Measurements from ENCODE around the gene BRD1.

The BRD1 gene

DNA sequence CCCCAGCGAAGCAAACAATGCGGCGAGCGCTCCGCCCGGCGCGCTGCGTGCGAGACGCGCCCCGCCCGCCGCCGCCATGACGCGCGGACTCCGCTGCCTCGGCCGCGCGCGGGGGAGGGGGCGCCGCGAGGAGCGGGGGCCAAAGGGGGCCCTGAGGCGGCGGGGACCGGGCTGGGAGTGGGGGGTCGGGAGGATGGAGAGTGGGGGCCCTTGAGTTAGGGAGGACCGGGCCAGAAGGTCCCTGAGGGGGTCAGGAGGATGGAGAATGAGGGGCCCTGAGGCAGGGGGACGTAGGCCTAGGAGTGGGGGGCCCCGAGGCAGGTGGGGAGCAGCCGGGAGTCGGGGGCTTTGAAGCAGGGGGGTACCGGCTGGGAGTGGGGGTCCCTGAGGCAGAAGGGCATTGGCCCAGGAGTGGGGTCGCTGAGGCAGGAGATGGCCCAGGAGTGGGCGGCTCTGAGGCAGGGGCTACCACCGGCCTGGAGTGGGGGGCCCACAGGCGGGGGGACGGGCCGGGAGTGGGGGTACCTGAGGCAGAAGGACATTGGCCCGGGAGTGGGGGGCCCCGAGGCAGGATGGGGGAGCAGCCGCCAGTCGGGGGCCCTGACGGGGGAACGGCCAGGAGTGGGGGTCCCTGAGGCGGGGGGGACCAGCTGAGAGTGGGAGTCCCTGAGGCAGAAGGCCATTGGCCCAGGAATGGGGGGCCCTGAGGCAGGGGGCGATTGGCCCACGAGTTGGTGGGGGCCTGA lies at the start of gene BRD1:
BRD1 (minus strand) TSS at position 21 of the 746 bp plus-strand sequence. CDS start 3,556 bp downstream, outside the sequence.
- DNase-seq: no peak

DNA sequence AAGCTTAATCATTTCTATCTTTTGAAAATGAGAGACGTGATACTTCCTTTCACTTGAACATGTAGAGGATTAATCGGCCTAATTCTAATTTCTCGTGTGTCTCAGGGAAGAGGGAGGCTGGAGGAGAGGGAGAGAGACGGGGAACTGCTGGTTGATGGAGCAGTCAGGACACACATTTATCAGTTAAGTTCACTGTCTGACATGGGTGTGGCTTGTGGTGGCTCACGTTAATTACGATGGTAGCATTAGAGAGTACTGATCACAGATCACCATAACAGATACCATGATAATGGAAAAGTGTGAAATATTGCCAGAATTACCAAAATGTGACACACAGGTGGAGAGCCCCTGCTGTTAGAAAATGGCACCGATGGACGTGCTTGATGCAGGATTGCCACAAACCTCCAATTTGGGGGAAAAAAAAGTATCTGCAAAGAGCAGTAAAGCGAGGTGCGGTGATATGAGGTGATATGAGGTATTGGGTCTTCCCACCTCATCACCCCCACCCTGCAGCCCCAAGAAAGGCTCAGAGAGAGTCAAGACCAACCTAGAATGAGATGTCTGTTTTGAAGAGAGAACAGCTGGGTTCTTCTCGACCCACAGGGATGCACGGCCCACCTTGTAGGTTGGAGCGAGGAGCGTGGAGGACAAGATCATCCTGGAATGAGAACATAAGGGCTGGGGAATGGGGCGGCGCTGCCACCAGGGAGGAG lies 45.7 kb upstream of the BRD1 start:
- no peak for DNase-seq

DNA sequence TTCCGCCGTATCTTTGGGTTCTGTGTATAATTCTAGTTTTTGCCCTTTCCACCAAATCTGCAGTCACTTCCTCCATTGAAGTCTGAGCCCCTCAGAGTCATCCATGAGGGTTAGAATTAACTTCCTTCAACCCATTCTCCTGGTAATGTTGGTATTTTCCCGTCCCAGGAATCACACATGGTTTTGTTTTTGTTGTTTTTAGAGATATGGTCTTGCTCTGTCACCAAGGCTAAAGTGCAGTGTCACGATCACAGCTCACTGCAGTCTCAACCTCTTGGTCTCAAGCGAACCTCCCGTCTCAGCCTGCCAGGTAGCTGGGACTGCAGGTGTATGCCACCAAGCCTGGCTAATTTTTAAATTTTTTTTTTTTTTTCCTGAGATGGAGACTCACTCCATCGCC lies 44.7 kb upstream of the BRD1 start:
- DNase-seq: no peak

DNA sequence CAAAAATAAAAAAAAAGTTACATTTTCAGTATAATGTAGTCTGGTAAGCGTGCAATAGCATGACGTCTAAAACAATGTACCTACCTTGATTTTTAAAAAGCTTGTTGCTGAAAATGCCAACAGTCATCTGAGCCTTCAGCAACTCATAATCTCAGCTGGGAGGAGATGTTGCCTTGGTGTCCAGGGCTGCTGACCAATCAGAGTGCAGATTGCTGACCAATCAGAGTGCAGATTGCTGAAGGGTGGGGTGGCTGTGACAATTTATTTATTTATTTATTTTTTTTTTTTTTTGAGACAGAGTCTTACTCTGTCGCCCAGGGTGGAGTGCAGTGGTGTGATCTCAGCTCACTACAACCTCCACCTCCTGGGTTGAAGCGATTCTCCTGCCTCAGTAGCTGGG lies 43.8 kb upstream of the BRD1 start:
- no peak for DNase-seq

DNA sequence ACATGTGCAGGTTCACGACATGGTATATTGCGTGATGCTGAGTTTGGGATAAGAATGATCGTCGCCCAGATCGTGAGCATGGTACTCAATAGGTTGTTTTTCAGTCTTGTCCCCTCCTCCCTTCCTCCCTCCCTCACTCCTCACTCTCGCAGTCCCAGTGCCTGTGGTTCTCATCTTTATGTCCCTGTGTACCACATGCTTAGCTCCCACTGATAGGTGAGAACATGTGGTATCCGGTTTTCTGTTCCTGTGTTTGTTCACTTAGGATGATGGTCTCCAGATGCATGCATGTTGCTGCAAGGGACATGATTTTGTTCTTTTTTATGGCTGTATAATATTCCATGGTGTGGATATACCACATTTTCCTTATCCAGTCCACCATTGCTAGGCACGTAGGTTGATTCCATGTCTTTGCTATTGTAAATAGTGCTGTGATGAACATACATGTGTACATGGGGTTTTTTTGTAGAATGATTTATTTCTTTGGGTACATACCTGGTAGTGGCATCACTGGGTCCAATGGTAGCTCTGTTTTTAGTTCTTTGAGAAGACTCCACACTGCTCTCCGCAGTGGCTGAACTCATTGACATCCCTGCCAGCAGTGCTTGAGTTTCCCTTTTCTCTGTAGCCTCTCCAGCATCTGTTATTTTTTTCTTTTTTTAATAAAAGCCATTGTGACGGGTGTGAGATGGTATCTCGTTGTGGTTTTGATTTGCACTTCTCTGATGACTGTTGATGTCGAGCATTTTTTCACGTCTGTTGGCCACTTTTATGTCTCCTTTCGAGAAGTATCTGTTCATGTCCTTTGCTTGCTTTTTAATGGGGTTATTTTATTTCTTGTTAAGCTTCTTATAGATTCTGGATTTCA lies 42.4 kb upstream of the BRD1 start:
- DNase-seq: no peak

DNA sequence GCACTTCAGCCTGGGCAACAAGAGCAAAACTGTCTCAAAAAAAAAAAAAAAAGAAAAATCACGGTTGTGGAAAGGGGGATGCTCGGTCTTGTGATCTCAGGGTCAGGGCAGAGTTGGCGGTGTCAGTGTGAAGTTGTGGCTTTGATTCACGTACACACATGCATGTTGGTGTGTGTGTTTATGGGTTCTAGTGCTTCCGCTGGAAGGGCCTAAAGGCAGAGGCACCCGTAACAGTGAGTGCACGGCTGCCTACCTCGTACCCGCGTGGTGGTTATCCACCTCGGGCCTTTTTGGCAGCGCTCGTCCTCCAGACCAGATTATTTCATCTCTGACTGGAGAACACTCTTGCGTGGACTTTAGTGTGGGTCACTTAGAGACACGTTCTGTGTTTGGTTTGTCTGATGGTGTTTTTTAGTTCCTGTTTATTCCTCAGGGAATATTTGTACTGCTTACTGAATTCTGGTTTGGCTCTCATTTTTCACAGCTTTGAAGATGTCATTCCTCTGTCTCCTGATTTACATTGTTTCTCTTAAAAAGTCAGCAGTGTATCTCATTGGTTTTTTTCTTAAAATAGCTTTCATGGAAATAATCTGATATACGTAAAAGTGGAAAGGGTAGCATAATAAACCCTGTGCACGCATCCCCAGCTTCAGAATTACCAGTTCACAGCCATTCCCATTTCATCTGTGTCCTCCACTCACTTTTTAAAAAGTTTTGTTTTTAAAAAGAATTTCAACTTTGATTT lies 41.6 kb upstream of the BRD1 start:
- no peak for DNase-seq

DNA sequence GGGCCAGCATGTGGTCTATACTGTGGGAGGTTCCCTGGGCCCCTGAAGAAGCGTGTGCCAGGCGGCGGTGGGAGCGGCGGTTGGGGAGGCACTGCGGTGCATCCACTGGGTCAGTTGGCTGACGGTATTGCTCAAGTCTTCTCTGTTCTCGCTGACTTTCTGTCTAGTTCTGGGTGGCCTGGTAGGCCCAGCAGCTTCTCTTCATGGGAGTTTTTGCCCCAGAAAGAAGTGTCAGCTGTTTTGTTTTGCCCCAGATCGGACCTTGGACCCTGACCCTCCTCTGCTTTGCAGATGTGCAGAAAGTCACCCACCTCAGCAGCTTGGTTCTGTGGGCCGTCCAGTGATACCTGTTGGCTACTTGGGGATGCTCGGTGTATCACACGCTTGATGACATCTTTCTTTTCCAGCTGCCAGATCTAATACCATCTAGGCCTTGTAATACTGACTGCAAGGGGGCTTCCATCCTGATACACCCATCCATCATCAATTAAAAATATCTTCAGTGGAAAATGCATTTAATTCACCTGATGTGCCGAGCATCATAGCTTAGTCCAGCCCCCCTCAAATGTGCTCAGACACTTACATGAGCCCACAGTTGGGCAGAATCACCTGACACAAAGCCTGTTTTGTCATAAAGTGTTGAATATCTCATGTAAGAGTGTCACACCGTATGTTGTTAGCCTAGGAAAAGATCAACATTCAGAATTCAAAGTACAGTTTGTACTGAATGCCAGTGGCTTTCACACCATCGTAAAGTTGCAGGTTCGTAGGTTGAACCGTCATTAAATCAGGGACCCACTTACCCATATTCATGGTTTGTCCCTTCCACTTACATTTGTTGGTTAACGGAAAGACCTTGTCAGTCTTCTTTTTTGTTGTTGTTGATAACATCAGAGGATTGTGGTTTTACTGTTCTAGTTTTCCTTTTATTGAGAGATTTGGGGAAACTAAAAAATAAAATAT lies 39.9 kb upstream of the BRD1 start:
- DNase-seq: no peak

DNA sequence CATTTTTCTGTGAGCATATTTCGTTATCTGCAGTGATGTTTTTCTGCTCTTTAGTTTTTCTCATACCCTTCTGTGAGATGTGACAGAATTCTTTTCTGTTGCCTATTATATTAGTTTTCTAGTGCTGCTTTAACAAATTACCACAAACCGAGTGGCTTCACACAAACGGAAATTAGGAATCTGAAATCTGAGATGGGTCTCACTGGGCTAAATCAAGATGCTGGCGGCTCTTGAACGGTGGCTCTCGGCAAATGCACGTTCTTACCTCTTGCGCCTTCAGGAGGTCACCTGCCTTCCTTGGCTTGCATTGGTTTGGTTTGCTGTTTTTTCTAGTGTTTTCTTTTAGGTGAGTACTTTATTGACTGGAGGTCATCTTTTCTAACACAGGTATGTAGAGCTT lies 39.0 kb upstream of the BRD1 start:
- no peak for DNase-seq

DNA sequence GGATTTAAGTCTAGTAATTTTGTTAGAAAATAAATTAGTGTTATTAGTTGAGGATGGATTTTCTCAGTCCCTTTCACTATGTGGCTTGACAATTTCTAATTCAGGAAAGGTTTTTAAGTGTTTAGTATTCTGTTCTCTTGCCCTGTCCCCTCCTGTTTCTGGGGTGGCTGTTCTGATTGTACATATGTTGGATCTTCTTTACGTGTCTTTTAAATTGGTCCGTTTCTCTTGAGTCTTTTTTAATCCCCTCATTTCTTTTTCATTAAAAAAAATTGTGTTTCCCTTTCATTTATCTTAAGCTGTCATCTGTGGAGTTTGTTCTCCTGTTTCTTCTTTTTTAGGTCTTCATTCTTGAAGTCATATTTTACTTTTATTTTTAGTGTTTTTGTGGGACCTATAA lies 38.5 kb upstream of the BRD1 start:
- DNase-seq: no peak

DNA sequence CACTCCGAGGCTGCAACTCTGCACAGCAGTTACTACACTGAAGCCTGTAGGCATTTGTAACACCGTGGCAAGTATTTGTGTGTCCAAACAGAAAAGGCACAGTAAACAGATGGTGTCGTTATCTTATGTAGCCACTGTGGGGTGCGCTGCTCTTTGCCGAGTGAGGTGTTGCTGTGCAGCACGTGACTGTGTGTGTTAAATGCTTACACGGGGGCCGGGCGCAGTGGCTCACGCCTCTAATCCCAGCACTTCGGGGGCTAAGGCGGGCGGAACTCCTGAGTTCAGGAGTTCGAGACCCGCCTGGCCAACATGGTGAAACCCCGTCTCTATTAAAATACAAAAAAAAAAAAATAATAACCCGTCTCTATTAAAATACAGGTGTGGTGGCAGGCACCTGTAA lies 37.5 kb upstream of the BRD1 start:
- DNase-seq: no peak

DNA sequence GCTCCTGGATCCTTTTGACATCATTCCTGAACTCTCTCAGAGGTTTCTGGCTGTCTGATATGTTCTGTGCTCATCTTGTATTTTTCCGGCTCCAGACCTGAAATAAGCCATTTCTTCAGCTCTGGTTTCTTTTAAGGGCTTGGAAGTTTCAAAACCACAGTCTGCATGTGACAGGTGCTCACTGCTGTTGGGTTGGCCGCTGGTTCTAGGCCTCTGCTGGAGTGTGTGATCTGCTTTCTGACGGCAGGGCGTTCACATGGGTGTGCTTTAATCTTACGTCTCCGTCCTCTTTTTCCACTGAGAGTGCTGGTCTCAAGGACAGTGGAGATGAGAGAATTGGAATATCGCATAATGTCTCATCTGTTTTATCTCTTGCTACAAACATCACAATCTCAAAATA lies 36.3 kb upstream of the BRD1 start:
- no peak for DNase-seq

DNA sequence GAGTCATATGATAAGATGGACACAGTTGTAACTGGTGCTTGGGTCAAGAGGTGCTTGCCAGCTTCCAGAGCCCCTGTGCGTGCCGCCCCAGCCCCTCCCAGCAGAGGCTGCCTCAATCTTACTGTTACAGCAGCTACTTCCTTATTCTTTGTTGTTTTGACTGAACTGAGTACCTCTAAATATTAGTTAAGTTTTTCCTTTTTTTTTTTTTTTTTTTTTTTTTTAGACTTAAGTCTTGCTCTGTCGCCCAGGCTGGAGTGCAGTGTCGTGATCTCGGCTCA lies 34.8 kb upstream of the BRD1 start:
- no peak for DNase-seq

DNA sequence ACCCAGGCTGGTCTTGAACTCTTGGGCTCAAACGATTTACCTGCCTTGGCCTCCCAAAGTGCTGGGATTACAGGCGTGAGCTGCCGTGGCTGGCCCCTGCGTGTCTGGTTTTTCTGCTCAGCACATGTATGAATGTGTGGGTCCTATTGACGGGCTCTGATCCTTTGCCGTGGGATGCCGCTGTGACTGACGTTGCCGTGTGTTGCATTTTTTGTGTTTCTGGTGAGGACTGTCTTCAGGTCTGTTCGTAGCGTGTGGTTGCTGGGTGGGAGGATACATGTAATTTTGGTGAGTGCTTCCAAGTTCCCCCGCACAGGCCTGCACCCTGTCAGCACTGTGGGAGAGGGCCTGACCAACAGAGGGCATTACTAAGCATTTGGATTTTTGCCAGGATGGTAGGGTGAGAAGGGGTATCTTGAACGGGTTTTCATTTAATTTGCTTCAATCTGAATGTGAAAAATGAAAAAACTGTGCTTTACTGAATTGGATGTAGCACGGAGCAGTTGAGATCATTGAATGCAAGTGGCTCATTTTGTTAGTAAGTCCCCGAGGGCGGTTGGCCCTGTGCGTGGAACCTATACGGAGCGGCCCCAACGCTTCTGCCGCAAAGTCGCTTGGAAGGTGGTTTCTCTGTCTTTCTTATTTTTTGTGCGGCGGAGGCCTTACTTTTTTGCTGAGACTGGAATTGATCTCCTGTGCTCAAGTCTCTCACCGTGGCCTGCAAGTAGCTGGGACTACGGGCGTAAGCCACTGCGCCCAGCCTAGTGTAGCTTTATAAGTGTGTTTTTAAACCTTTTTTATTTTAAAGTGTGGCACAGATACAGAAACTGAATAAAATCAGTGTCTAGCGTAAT lies 34.2 kb upstream of the BRD1 start:
- DNase-seq: no peak

DNA sequence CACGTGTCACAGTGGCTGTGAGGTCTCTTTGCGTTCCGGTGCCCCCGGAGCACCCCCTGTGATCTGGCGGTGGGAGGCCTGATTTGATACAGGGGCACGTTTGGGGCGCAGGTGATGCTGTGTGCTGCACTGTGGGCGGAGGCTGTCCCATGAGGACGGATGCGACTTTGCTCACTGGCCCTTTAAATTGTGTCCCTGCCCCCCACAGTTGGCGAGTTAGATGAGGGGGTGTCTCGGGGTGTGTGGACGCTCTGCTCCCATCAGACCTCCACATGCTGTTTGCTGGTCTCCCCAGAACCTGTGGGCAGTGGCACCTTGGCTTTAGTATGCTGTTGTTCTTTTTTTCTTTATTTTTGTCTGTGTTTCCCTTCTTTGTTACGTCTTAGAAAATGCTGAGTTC lies 31.2 kb upstream of the BRD1 start:
- DNase-seq: no peak

DNA sequence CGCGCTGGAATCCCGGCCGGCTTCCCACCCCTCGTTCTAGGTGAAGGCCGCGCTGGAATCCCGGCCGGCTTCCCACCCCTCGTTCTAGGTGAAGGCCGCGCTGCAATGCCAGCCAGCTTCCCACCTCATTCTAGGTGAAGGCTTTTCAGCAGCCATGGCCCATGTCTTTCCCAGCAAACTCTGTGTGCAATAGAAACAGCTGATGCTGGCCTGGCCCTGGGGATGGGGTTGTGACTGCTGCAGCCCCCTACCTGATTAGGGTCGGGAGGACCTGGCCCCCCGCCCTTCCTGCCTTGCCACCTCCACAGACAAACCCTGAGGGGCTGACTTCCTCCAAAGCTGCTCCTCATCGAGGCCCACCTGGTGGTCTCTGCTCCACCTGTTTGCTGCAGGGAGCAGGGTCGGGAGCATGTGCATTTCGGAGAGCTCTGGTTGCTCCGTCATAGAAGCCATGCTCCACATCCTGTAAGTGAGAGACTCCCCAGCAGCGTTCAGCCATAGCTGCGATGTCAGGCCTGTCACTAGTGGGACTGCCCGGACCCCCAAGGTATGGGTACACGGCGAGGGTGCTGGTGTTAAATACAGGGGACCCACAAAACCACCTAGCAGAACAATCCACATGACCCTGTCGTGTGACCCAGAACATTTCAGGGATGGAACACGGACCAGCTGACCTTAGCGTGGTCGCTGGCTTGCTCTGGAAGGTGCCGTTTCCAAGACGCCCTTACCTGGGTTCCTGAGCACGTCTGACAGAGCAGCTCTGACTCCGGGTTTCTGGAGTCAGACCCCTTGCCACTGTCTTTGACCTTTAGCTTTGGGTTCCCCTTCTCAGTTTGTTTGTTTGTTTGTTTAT lies 29.3 kb upstream of the BRD1 start:
- no peak for DNase-seq

DNA sequence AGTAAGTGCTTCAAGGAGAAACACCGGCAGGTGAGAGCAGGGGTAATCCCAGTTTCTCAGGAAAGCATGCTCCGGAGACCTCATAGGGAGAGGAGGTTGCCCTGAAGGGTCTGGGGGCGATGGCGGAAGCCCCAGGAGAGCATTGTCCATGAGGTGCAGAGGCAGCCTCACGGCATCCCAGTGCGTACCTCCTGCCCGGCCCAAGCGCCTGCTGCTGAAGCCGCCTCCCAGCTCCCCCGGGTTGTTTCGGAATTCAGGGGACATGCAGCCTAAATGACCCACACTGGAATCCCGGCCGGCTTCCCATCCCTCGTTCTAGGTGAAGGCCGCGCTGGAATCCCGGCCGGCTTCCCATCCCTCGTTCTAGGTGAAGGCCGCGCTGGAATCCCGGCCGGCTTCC lies 28.7 kb upstream of the BRD1 start:
- DNase-seq: no peak

DNA sequence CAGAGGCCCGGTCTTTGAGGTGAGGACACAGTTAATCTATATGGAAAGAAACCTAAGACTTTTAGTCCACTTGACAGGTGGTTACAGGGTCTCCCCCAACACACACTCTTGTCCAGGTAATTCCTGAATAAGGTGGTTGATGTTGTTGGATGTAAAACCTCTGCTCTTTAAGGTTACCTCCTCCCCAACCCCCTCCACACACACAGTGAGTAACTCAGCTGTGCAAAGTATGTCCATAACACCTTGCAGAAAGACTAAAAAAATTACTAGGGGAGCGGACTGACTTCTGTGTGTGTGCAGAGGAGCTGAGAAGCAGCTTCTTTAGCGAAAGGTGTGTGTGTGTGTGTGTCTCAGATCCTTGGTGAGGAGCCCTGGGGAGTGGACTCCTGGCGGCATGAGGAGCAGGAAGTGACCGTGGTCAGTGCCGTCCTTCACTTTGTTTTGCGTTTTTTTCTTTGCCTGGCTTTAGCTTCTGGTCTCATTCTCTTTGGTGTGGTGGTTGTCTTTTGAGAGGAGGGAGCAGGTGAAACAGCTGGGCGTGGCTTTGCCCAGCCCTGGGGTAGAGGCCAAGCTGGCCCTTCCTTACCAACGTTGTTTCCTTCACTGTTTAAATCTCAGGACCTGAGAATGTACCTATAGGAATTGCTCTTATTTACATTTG lies 27.7 kb upstream of the BRD1 start:
- DNase-seq: no peak

DNA sequence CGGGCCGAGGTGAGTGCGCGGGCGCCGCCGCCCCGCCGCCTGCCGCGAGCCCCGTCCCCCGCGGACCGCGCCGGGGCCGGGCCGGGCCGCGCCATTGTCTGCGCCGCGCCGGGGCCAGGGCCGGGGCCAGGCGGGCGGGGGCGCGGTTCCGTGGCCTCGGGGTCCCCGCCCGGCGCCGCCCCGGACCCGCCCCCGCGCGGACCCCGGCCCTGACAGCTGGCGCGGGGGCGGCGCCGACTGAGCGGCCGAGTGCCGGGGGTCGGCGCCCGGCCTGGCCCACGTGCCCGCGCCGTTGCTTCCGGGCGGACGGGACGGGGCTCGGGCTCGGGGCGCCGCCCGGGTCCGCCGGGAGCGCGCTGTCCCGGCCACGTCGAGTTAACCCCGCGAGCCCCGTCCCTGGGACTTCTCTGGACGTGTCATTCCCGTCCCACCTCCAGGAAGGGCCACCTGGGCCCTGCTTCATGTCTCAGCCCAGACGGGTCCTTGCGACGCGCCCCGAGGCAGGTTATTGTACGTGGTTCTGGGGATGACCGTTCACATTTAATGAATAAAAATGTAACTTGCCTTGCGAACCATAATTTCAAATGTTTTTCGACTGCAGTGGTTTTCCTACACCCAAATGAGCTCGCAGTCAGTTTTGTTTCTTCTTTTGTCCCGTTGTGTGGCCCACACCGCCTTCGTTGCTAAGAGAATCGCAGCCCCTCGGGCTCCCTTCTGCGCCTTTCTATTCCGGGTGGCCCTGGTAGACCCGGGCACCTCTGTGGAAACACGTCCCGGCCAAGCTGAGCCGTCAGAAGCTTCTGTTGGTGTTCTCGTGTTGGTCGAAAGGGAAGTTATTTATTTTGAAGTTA lies 26.5 kb upstream of the BRD1 start:
- DNase-seq: no peak
